ENCODE data around the gene REM2. TPM values are rescaled to one million over a fixed set of nuclear protein-coding genes. Genes with fewer than 3 reads are reported as not detected.

Gene REM2
- total RNA-seq, 2 donors from 2014 or later = 0.77 to 1.2 TPM

- Mint-ChIP-seq H3K27me3 (ENCODE audit: insufficient read depth) (no peaks in the 10 kb centered on the region), H3K9me3 (no peaks in the 10 kb centered on the region), H3K27ac (peak overlapping the region; percentile 27), H3K36me3 (ENCODE audit: low read depth) (no peaks in the 10 kb centered on the region), H3K4me1 (peaks cover 2% of the 10 kb centered on the region), H3K4me3 (no peak overlapping the region)
- Histone ChIP-seq H3K9me3 (ENCODE audit: control insufficient read depth, low read length) (no peaks in the 10 kb centered on the region), H3K27ac (ENCODE audit: low read depth, low read length) (no peak overlapping the region), H3K4me3 (ENCODE audit: low read length) (no peak overlapping the region), H3K27me3 (ENCODE audit: control insufficient read depth, insufficient read depth, low read length, poor library complexity, severe bottlenecking) (no peaks in the 10 kb centered on the region), H3K9ac (ENCODE audit: extremely low read depth, low read length, poor library complexity, severe bottlenecking) (no peak overlapping the region), H3K36me3 (ENCODE audit: control insufficient read depth, insufficient read depth, low read length) (no peaks in the 10 kb centered on the region), H3K4me1 (ENCODE audit: control insufficient read depth, insufficient read depth, low read length) (no peaks in the 10 kb centered on the region)
- no peak for DNase-seq
- TF ChIP-seq, protein P1, sequence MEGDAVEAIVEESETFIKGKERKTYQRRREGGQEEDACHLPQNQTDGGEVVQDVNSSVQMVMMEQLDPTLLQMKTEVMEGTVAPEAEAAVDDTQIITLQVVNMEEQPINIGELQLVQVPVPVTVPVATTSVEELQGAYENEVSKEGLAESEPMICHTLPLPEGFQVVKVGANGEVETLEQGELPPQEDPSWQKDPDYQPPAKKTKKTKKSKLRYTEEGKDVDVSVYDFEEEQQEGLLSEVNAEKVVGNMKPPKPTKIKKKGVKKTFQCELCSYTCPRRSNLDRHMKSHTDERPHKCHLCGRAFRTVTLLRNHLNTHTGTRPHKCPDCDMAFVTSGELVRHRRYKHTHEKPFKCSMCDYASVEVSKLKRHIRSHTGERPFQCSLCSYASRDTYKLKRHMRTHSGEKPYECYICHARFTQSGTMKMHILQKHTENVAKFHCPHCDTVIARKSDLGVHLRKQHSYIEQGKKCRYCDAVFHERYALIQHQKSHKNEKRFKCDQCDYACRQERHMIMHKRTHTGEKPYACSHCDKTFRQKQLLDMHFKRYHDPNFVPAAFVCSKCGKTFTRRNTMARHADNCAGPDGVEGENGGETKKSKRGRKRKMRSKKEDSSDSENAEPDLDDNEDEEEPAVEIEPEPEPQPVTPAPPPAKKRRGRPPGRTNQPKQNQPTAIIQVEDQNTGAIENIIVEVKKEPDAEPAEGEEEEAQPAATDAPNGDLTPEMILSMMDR (conservative IDR thresholded peaks at IDR 0.05) = no peak
- WGBS, 2 experiments (ENCODE audit: insufficient coverage in 1 of 2, insufficient read length in 1 of 2) = 92 to 94% methylated on average over 4 of the region's 4 CpGs
These were observed 18.0 kb upstream of the REM2 start for GRCh38 chr14:22864979-22865378.

DNA sequence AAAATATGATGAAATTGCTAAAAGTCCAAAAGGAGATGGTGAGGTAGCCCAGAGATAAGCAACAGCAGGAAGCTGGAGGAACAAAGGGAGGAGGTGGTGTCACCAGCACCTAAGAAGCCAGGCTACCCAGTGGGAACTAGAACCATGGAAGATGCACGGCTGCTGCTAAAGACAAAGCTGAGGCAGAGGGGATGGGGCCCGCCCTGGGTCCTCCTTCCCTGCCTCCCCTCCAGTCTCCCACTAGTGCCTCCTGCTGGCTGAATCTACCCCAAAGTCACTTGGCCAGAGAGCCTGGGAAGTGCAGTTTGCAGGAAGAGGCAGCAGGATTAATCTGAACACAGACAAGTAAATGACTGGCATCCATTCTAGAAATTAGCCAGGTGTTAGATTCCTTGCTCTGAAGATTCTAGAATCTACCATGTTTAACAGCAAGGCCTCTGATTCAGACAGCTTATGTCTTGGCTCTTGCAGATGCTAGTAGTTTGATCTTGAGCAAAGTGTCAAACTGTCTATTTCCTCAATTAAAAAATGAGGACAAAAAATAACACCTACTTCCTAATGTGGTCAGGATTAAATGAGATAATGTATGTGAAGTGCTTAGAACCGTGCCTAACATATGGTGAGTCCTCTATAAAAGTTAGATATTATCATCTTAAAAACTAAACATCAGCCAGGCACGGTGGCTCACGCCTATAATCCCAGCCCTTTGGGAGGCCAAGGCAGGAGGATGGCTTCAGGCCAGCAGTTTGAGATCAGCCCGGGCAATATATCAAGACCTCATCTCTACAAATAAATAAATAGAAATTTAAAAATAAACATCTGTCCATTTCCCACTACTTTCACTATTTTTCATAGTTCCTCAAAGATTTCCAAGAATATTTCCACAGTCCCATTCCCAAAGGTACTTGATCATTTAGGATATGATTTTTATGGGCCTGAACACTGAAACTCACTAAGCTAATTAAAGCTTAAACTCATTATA, 17.3 kb upstream of the REM2 start:
- Histone ChIP-seq H3K9me3 (ENCODE audit: control insufficient read depth, low read length) (no peaks in the 10 kb centered on the region), H3K27ac (ENCODE audit: low read depth, low read length) (no peak overlapping the region), H3K4me1 (ENCODE audit: control insufficient read depth, insufficient read depth, low read length) (no peaks in the 10 kb centered on the region), H3K4me3 (ENCODE audit: low read length) (no peak overlapping the region), H3K9ac (ENCODE audit: extremely low read depth, low read length, poor library complexity, severe bottlenecking) (no peak overlapping the region), H3K36me3 (ENCODE audit: control insufficient read depth, insufficient read depth, low read length) (no peaks in the 10 kb centered on the region), H3K27me3 (ENCODE audit: control insufficient read depth, insufficient read depth, low read length, poor library complexity, severe bottlenecking) (no peaks in the 10 kb centered on the region)
- peaks cover 6% of the 10 kb centered on the region for H3K4me1 Mint-ChIP-seq
- TF ChIP-seq, protein P1 (conservative IDR thresholded peaks at IDR 0.05) = peak; percentile 86
- no peaks in the 10 kb centered on the region for H3K9me3 Mint-ChIP-seq
- WGBS, 2 experiments (ENCODE audit: insufficient coverage in 1 of 2, insufficient read length in 1 of 2) = 78 to 100% methylated on average over 1 to 5 of the region's 6 CpGs
- H3K36me3 Mint-ChIP-seq (ENCODE audit: low read depth) = no peaks in the 10 kb centered on the region
- peak; percentile 95 for DNase-seq
- no peaks in the 10 kb centered on the region for H3K27me3 Mint-ChIP-seq (ENCODE audit: insufficient read depth)
- H3K27ac Mint-ChIP-seq = peak overlapping the region; percentile 27
- H3K4me3 Mint-ChIP-seq = no peak overlapping the region

DNA sequence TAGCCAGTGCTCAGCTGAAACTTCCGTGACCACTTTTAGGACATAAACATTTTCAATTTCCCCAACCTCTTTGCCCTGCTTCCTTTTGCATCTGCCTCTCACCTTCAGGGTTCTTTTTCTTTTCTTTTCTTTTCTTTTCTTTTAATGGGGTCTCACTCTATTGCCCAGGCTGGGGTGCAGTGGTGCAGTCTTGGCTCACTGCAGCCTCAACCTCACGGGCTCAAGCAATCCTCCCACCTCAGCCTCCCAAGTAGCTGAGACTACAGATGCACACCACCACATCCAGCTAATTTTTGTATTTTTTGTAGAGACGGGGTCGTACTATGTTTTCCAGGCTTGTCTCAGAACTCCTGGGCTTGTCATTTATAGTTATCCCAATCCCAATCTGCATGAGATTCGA, 16.1 kb upstream of the REM2 start:
- Histone ChIP-seq H3K36me3 (ENCODE audit: control insufficient read depth, insufficient read depth, low read length) (no peaks in the 10 kb centered on the region), H3K27ac (ENCODE audit: low read depth, low read length) (no peak overlapping the region), H3K27me3 (ENCODE audit: control insufficient read depth, insufficient read depth, low read length, poor library complexity, severe bottlenecking) (no peaks in the 10 kb centered on the region), H3K9me3 (ENCODE audit: control insufficient read depth, low read length) (no peaks in the 10 kb centered on the region), H3K4me1 (ENCODE audit: control insufficient read depth, insufficient read depth, low read length) (no peaks in the 10 kb centered on the region), H3K4me3 (ENCODE audit: low read length) (no peak overlapping the region), H3K9ac (ENCODE audit: extremely low read depth, low read length, poor library complexity, severe bottlenecking) (no peak overlapping the region)
- Mint-ChIP-seq H3K4me1 (peaks cover 12% of the 10 kb centered on the region), H3K9me3 (no peaks in the 10 kb centered on the region), H3K27me3 (ENCODE audit: insufficient read depth) (no peaks in the 10 kb centered on the region), H3K36me3 (ENCODE audit: low read depth) (no peaks in the 10 kb centered on the region), H3K4me3 (no peak overlapping the region), H3K27ac (no peak overlapping the region)
- DNase-seq = no peak
- TF ChIP-seq, protein P1 (conservative IDR thresholded peaks at IDR 0.05) = no peak
- WGBS, 2 experiments (ENCODE audit: insufficient coverage in 1 of 2, insufficient read length in 1 of 2) = 97% methylated on average over 5 of the region's 5 CpGs
